ENCODE results near the gene GALNT14.

Gene GALNT14

DNA sequence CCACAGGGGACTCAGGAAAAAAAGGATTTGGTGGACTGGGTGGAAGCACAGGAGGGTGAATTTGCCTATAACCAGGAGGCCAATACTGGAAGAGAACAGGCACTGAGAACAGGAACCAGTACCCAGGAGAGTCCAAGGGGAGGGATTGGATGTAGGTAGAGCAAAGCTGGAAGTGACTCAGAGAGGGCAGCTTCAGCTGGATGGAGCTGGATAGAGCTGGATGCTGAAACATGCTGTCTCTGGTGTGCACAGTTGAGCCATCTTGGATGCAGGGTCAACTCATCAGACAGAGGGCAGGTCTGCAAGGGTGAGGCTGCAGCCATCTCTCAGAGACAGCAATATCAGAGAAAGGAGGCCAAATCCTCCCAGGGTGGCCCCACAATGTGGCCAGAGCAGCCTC lies 134.0 kb downstream of the GALNT14 start:
- Mint-ChIP-seq H3K27me3 (peaks cover 6% of the 10 kb centered on the region), H3K9me3 (no peaks in the 10 kb centered on the region), H3K27ac (no peak overlapping the region), H3K4me3 (no peak overlapping the region), H3K4me1 (ENCODE audit: low read depth) (no peaks in the 10 kb centered on the region), H3K36me3 (ENCODE audit: low read depth) (no peaks in the 10 kb centered on the region)
- no peak for DNase-seq

GRCh38 chr2:31003749-31004148 lies 134.5 kb downstream of the GALNT14 start:
- Mint-ChIP-seq H3K4me3 (no peak overlapping the region), H3K27me3 (peaks cover 5% of the 10 kb centered on the region), H3K9me3 (no peaks in the 10 kb centered on the region), H3K4me1 (ENCODE audit: low read depth) (no peaks in the 10 kb centered on the region), H3K36me3 (ENCODE audit: low read depth) (no peaks in the 10 kb centered on the region), H3K27ac (no peak overlapping the region)
- no peak for DNase-seq

DNA sequence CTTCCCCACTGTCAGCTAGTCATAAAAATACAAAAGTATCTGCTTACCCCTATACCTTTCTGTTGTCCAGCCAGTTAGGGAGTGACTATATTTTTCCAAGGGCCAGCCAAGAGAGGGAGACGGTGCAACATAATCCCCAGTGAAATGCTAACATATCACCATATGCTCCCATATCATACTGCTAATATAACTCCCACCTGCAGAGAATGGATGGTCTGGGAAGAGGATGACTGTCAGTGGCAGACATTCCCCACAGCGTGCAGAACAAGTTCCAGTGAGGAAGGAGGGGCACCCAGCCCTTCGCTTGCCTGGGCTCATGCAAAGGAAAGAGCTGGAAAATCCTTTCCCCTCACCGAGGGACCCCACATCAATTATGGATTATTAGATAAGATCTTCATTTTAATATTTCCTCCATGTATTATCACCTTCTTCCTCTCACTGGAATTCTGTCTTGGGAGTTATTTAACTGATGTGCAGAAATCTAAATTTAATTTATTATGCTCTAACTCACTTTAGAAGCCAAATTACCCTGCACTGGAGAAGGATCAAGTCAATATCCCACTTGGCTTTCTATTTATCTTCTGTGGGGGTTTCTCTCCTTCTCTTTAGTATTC lies 135.6 kb downstream of the GALNT14 start:
- Mint-ChIP-seq H3K9me3 (no peaks in the 10 kb centered on the region), H3K4me3 (no peak overlapping the region), H3K27ac (no peak overlapping the region), H3K36me3 (ENCODE audit: low read depth) (no peaks in the 10 kb centered on the region), H3K27me3 (peaks cover 5% of the 10 kb centered on the region), H3K4me1 (ENCODE audit: low read depth) (no peaks in the 10 kb centered on the region)
- no peak for DNase-seq

DNA sequence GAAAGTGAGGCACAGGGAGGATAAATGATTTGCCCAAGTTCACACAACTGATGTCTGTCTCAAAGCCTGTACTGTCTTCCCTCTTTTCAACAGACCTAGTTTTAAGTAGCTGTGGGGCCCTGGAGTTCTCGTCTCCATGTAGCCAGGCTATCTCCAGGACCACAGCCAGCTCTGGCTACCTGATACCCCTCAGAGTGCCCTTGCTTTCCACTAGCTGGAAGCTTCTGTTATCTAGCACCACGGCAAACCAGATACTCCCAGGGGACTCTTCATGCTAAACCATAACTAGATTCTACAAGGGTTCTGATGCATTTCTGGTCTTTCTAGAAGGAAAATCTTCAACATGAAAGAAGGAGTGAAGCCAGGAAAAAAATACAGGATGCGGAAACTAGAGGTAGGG lies 137.3 kb downstream of the GALNT14 start:
- DNase-seq = no peak
- Mint-ChIP-seq H3K36me3 (ENCODE audit: low read depth) (no peaks in the 10 kb centered on the region), H3K4me1 (ENCODE audit: low read depth) (no peaks in the 10 kb centered on the region), H3K4me3 (no peak overlapping the region), H3K27me3 (peaks cover 5% of the 10 kb centered on the region), H3K27ac (no peak overlapping the region), H3K9me3 (no peaks in the 10 kb centered on the region)

DNA sequence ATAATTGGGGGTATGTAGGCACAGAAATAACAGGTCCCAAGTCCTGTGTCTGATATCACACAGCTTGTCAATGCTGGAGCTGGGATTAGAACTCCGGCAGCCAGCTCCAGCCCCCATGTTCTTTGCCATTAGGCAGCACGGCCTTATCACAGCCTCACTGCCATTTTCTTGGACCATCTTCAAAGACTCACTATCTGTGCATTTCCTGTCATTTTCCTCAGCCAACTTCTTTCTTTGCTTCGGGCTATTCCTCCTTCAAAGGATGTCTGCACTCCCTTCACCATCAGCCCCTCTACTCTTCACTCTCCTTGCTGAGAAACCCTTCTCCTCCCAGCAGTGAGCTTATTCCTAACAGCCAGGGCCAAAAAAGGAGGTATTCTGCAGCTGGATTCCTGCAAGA lies 139.6 kb downstream of the GALNT14 start:
- Mint-ChIP-seq H3K27ac (no peak overlapping the region), H3K4me3 (no peak overlapping the region), H3K27me3 (peaks cover 5% of the 10 kb centered on the region), H3K9me3 (no peaks in the 10 kb centered on the region), H3K4me1 (ENCODE audit: low read depth) (no peaks in the 10 kb centered on the region), H3K36me3 (ENCODE audit: low read depth) (no peaks in the 10 kb centered on the region)
- DNase-seq = no peak

DNA sequence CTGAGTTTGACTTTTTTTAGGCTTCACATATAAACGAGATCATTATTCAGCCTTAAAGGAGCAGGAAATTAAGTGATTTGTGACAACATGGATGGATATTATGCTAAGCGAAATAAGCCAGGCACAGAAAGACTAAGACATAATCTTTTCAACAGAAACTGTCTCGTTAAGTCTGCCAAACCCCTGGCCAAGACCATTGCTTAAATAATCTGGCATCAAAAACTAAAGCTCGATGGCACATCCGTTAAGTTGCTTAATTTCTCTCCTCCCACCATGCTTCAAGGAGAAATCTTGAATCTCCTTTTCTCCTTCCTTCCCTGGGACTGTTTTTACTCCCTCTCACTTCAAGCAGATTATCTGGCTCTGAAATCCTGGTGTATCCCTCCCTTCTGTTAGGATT lies 140.3 kb downstream of the GALNT14 start:
- Mint-ChIP-seq H3K27me3 (no peaks in the 10 kb centered on the region), H3K4me1 (ENCODE audit: low read depth) (no peaks in the 10 kb centered on the region), H3K9me3 (no peaks in the 10 kb centered on the region), H3K27ac (no peak overlapping the region), H3K4me3 (no peak overlapping the region), H3K36me3 (ENCODE audit: low read depth) (no peaks in the 10 kb centered on the region)
- DNase-seq = no peak

GRCh38 chr2:30994227-30995056 lies 143.8 kb downstream of the GALNT14 start:
- H3K36me3 Mint-ChIP-seq (ENCODE audit: low read depth) = no peaks in the 10 kb centered on the region

DNA sequence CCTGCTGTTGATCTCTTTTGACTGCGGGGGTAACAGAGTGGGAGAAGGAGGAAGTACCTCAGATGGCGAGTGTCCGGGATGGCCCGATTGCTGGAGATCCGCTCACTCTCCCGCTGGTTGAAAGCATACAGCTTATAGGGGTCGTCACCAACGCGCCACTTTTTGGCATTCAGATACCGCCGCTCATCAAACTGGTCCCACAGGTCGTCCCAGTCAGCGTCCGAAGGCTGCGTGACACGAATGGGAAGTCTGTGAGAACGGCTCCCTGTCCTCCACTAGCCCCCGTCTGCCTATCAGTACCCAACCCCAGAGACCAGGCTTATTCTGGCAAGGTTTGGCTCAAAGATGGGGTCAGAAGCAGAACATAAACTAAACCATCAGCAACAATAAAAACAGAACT lies 145.5 kb downstream of the GALNT14 start:
- H3K36me3 Mint-ChIP-seq (ENCODE audit: low read depth) = no peaks in the 10 kb centered on the region
- H3K27me3 Mint-ChIP-seq = no peaks in the 10 kb centered on the region
- no peak for DNase-seq
- no peak overlapping the region for H3K4me3 Mint-ChIP-seq
- H3K4me1 Mint-ChIP-seq (ENCODE audit: low read depth) = no peaks in the 10 kb centered on the region
- no peaks in the 10 kb centered on the region for H3K9me3 Mint-ChIP-seq
- no peak overlapping the region for H3K27ac Mint-ChIP-seq

More at GRCh38 chr2:30994227-30995056, 143.8 kb downstream of the GALNT14 start:
- no peak for DNase-seq
- Mint-ChIP-seq H3K4me3 (no peak overlapping the region), H3K9me3 (no peaks in the 10 kb centered on the region), H3K4me1 (ENCODE audit: low read depth) (no peaks in the 10 kb centered on the region), H3K27me3 (no peaks in the 10 kb centered on the region), H3K27ac (no peak overlapping the region)

DNA sequence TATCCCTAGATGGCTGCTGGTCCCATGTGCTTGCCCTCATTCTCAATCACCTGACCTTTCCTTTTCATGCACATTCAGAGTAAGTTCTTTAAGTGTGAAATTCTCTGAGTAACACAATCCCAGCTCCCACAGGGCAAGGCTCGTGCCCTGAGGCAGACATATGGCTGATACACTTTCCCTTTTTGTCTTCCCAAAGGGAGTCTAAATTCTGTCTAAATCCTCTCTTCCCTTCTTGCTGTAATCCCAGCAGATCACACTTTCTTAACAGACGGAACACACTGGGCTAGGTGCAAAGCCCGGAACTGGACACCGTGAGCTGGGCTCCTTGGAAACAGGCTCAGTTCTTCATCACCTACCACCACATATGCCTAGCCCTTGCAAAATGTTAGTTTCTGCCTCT lies 147.6 kb downstream of the GALNT14 start:
- H3K4me1 Mint-ChIP-seq (ENCODE audit: low read depth) = no peaks in the 10 kb centered on the region
- H3K27me3 Mint-ChIP-seq = no peaks in the 10 kb centered on the region
- no peaks in the 10 kb centered on the region for H3K36me3 Mint-ChIP-seq (ENCODE audit: low read depth)
- H3K27ac Mint-ChIP-seq = no peak overlapping the region
- no peaks in the 10 kb centered on the region for H3K9me3 Mint-ChIP-seq
- no peak for DNase-seq
- H3K4me3 Mint-ChIP-seq = no peak overlapping the region

GRCh38 chr2:30990176-30990575 lies 148.1 kb downstream of the GALNT14 start:
- no peak for DNase-seq
- no peak overlapping the region for H3K4me3 Mint-ChIP-seq
- H3K9me3 Mint-ChIP-seq = no peaks in the 10 kb centered on the region
- no peak overlapping the region for H3K27ac Mint-ChIP-seq
- H3K36me3 Mint-ChIP-seq (ENCODE audit: low read depth) = no peaks in the 10 kb centered on the region
- no peaks in the 10 kb centered on the region for H3K4me1 Mint-ChIP-seq (ENCODE audit: low read depth)
- H3K27me3 Mint-ChIP-seq = no peaks in the 10 kb centered on the region

DNA sequence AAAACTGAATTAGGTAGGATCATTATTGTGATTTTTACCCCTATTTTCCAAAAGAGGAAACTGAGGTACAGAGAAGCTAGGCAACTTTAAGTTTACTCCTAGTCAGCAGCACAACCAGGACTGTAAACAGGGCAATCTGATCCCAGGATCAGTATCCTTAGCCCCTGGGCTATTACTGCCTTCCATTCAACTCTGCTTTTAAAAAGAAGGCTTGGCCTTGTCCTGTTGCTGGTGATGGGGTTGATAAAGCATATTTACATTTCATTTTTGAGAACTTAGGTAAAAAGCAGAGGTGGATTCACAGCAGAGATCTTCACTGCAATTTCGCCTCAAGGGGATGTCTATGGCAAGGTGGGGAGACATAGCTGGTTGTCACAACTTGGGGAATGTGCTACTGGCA lies 148.5 kb downstream of the GALNT14 start:
- H3K9me3 Mint-ChIP-seq = no peaks in the 10 kb centered on the region
- no peaks in the 10 kb centered on the region for H3K4me1 Mint-ChIP-seq (ENCODE audit: low read depth)
- DNase-seq = no peak
- no peaks in the 10 kb centered on the region for H3K36me3 Mint-ChIP-seq (ENCODE audit: low read depth)
- no peak overlapping the region for H3K4me3 Mint-ChIP-seq
- H3K27ac Mint-ChIP-seq = no peak overlapping the region
- no peaks in the 10 kb centered on the region for H3K27me3 Mint-ChIP-seq

- Mint-ChIP-seq H3K4me3 (no peak overlapping the region), H3K9me3 (no peaks in the 10 kb centered on the region), H3K27me3 (no peaks in the 10 kb centered on the region), H3K36me3 (ENCODE audit: low read depth) (no peaks in the 10 kb centered on the region), H3K4me1 (ENCODE audit: low read depth) (no peaks in the 10 kb centered on the region), H3K27ac (no peak overlapping the region)
- DNase-seq = no peak
Observed at GRCh38 chr2:30987566-30987965, 150.7 kb downstream of the GALNT14 start.

- no peak for DNase-seq
- Mint-ChIP-seq H3K36me3 (ENCODE audit: low read depth) (no peaks in the 10 kb centered on the region), H3K4me3 (no peak overlapping the region), H3K27me3 (no peaks in the 10 kb centered on the region), H3K9me3 (no peaks in the 10 kb centered on the region), H3K4me1 (ENCODE audit: low read depth) (no peaks in the 10 kb centered on the region), H3K27ac (no peak overlapping the region)
Observed at GRCh38 chr2:30986231-30986580, 152.0 kb downstream of the GALNT14 start.

DNA sequence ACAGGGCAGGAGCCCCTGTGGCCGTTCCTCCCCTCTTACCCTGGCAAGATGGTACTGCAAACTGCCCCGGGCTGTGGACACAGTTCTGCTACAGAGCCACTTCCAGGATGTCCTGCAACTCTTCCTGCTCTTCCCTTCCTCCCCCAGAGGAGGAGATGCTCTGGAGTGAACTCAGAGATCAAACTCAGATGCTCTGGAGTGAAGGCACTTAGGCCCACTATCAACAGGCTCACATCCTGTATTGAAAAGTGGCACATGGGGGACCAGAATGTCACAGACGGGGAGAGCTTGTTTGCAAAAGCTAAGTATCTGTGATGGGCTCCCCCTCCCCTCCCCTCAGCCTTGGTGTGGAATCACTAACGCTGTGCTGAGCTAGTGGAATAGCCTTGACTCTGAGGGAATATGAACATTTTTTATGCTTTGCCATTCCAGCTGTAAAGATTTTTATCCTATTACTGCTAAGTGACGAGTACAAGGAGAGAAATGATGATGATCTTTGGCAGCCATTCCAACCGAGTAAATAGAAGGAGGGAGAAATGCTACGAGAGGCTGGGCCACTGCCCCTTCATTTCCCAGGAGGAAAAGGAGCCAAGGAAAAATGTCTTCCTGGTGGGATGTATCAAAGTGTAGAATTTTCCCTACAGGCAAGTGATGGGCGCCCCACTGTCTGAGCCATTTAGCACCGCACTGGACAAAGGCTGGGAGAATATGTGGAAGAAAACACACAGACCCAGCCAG lies 152.6 kb downstream of the GALNT14 start:
- Mint-ChIP-seq H3K27ac (no peak overlapping the region), H3K4me1 (ENCODE audit: low read depth) (no peaks in the 10 kb centered on the region), H3K27me3 (no peaks in the 10 kb centered on the region), H3K9me3 (no peaks in the 10 kb centered on the region), H3K4me3 (no peak overlapping the region), H3K36me3 (ENCODE audit: low read depth) (no peaks in the 10 kb centered on the region)
- DNase-seq = no peak

DNA sequence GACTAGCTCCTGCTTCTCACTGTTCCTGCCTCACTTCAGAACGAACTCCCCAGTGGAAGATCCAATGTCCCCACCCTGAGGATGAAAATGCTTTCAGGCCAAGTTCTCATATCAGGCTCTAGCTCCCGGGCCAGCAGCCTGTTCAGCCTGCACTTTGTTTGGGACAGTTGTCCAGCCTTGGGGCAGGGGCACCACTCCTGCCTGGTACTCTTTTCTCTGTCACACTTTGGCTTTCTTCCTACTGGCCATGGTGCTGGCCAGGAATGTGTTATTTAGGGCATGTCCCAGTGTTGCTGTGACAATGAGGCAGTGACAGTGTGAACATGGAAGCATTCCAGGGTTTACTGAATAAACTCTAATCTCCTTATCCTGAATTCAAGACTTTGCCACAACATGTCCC lies 154.1 kb downstream of the GALNT14 start:
- H3K9me3 Mint-ChIP-seq = no peaks in the 10 kb centered on the region
- no peak overlapping the region for H3K4me3 Mint-ChIP-seq
- no peaks in the 10 kb centered on the region for H3K4me1 Mint-ChIP-seq (ENCODE audit: low read depth)
- H3K27me3 Mint-ChIP-seq = no peaks in the 10 kb centered on the region
- no peak for DNase-seq
- no peaks in the 10 kb centered on the region for H3K36me3 Mint-ChIP-seq (ENCODE audit: low read depth)
- H3K27ac Mint-ChIP-seq = no peak overlapping the region
